RWPE1 (cell line): Measurements from ENCODE around the gene TPM3.
"Not testable (repeated sequence)": the region's sequence is repeated elsewhere in the genome, so short reads cannot be mapped to it uniquely, and the experiment has no call there.

ENCODE experiments used
- CTCF ChIA-PET: fragments of 350-600 bp; sonication (Branson Sonifier 250); formaldehyde crosslinking; extraction: SDS; loops from one replicate; lab custom pipeline; 2021; lab: Yijun Ruan, JAX
- POLR2A ChIA-PET: fragments of 400-600 bp; formaldehyde crosslinking; extraction: SDS; loops from one replicate; lab custom pipeline; 2020; ENCODE audit warnings: antibody characterized with exemption; ENCODE audit not compliant: low non-redundant PET; lab: Yijun Ruan, JAX
- DNase-seq: peaks from one replicate; pipeline ENCODE4 v3.0.0; 2012; ENCODE audit warnings: low spot score
- H3K27ac ChIP-seq: fragments of 450-650 bp; 2 replicates; pipeline ENCODE4 v1.5.1; 2017
- TF ChIP-seq, protein P1 (sequence below): fragments of 450-650 bp; conservative IDR thresholded peaks from 2 replicates; pipeline ENCODE4 v1.5.1; 2017; ENCODE audit warnings: low read depth, mild to moderate bottlenecking

The TPM3 gene

GRCh38 chr1:154145986-154146385 is 45.9 kb downstream of the TPM3 start:
- H3K27ac ChIP-seq = no peak overlapping the region
- CTCF ChIA-PET = interaction anchor here (1.0 kb wide), 1 partner anchor 9 kb away, joined by 8 read pairs; no protein-coding TSS in a partner anchor
- TF ChIP-seq, protein P1, sequence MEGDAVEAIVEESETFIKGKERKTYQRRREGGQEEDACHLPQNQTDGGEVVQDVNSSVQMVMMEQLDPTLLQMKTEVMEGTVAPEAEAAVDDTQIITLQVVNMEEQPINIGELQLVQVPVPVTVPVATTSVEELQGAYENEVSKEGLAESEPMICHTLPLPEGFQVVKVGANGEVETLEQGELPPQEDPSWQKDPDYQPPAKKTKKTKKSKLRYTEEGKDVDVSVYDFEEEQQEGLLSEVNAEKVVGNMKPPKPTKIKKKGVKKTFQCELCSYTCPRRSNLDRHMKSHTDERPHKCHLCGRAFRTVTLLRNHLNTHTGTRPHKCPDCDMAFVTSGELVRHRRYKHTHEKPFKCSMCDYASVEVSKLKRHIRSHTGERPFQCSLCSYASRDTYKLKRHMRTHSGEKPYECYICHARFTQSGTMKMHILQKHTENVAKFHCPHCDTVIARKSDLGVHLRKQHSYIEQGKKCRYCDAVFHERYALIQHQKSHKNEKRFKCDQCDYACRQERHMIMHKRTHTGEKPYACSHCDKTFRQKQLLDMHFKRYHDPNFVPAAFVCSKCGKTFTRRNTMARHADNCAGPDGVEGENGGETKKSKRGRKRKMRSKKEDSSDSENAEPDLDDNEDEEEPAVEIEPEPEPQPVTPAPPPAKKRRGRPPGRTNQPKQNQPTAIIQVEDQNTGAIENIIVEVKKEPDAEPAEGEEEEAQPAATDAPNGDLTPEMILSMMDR = peak; percentile 50
- DNase-seq = no peak
- POLR2A ChIA-PET = no interaction called here

GRCh38 chr1:154142358-154142757 is 49.5 kb downstream of the TPM3 start:
- CTCF ChIA-PET = no interaction called here
- H3K27ac ChIP-seq = no peak overlapping the region
- TF ChIP-seq, protein P1 = no peak
- POLR2A ChIA-PET = interaction anchor here (0.7 kb wide), 1 partner anchor 10 kb away, joined by 4 read pairs; no protein-coding TSS in a partner anchor
- DNase-seq = no peak

DNA sequence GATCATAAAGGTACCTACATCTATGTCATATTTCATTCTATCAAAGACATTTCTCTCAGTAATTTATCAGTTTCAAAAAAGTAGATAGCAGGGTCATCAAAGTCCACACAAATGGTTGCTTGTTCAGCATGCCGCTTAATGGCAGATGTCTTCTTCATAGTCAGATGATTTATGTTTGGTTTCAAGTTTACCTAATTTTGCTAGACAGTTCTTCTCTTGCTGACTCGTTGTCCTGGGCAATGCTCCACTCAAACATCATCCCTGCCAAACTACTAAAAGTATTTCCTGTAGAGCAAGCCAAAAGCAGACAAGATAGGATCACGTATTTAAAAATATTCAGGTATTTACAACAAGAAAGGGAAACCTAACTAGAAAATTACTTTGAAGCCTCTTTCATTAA is 50.7 kb downstream of the TPM3 start:
- H3K27ac ChIP-seq = no peak overlapping the region
- TF ChIP-seq, protein P1 = no peak
- ChIA-PET POLR2A (no interaction called here), CTCF (no interaction called here)
- no peak for DNase-seq

DNA sequence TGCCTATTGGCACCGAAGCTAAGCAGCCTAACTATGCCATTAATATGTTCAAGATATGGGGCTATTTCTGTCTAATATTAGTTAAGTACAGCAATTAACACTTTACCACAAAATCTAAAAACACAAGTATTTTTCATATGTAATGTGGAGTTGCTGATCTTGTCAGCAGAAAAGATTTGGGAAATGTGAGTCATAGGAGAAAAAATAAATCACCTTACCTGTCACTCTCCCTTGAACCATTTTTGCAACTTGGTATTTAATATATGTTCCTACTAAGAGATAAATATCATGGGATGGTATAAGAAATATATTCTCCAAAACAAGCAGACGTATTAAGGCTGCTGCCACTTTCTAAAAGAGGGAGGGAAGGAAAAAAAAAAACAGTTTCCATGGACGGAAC is 54.0 kb downstream of the TPM3 start:
- ChIA-PET POLR2A (interaction anchor here (0.6 kb wide), 1 partner anchor 10 kb away, joined by 7 read pairs; no protein-coding TSS in a partner anchor), CTCF (interaction anchor here (0.6 to 0.7 kb wide), 4 partner anchors 8 to 341 kb away, joined by 3 to 6 read pairs (median 4); no protein-coding TSS in a partner anchor)
- DNase-seq = no peak
- TF ChIP-seq, protein P1 = no peak
- no peak overlapping the region for H3K27ac ChIP-seq

DNA sequence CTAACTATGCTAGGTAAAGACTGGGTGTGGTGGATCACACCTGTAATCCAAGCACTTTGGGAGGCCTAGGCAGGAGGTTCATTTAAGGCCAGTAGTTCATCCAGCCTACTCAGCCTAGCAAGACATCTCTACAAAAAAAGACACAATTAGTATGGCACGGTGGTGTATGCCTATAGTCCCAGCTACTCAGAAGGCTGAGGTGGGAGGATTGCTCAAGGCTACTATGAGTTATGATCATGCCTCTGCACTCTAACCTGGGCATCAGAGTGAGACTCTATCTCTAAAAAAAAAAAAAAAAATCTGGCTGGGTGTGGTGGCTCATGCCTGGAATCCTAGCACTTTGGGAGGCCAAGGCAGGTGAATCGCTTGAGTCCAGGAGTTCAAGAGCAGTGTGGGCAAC is 58.6 kb downstream of the TPM3 start:
- no peak for DNase-seq
- no peak overlapping the region for H3K27ac ChIP-seq
- TF ChIP-seq, protein P1 = no peak
- ChIA-PET POLR2A (interaction anchor here (0.6 kb wide), 1 partner anchor 9 kb away, joined by 4 read pairs; no protein-coding TSS in a partner anchor), CTCF (no interaction called here)

GRCh38 chr1:154129391-154129970 is 62.4 kb downstream of the TPM3 start:
- H3K27ac ChIP-seq = no peak overlapping the region
- TF ChIP-seq, protein P1 = no peak
- CTCF ChIA-PET = no interaction called here
- POLR2A ChIA-PET = no interaction called here
- DNase-seq = no peak

DNA sequence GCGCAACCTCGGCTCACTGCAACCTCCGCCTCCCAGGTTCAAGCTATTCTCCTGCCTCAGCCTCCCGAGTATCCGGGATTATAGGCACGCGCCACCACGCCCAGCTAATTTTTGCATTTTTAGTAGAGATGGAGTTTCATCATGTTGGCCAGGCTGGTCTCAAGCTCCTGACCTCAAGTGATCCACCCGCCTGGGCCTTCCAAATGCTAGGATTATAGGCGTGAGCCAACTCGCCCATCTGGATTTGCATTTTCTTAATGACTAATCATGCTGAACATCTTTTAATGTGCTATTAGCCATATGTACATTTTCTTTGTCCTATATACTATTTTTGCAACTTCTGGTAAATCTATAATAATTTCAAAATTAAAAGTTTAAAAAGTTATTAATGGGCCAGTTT is 68.7 kb downstream of the TPM3 start:
- POLR2A ChIA-PET, H3K27ac ChIP-seq, DNase-seq: not testable (repeated sequence)
- CTCF ChIA-PET = interaction anchor here (0.6 kb wide), 1 partner anchor 57 kb away, joined by 3 read pairs; no protein-coding TSS in a partner anchor
